ENCODE data around the gene LILRB4.

GRCh38 chr19:54659300-54659699 lies 3.5 kb upstream of the LILRB4 start:
- TF ChIP-seq CTCF (IDR thresholded peaks at IDR 0.05): no peak
- no peak for TF ChIP-seq POLR2A (IDR thresholded peaks at IDR 0.05)
